HepG2 (cell line): Measurements from ENCODE around the gene PPP1R9A. TPM values are rescaled to one million over a fixed set of nuclear protein-coding genes. Genes with fewer than 3 reads are reported as not detected.
A peak's percentile ranks its signal among the peaks of the same experiment; 100 is the strongest.

Experiments used
- ARNT2 ChIP-seq: sonication (generic); formaldehyde crosslinking; IDR thresholded peaks from 2 replicates; pipeline ENCODE4 v1.8.0; 2022; ENCODE audit warnings: mild to moderate bottlenecking, low read depth, missing genetic modification reagents, moderate library complexity
- ATF7-NPFF ChIP-seq: sonication (generic); formaldehyde crosslinking; IDR thresholded peaks from 2 replicates; pipeline ENCODE4 v1.8.1; 2023; ENCODE audit warnings: mild to moderate bottlenecking, low read depth, missing genetic modification reagents, moderate library complexity
- GRHL1 ChIP-seq: sonication (generic); formaldehyde crosslinking; conservative IDR thresholded peaks from 2 replicates; pipeline ENCODE4 v1.8.0; 2022; ENCODE audit warnings: missing genetic modification reagents
- GZF1 ChIP-seq: sonication (generic); formaldehyde crosslinking; IDR thresholded peaks from 2 replicates; pipeline ENCODE4 v1.5.1; 2020; ENCODE audit warnings: mild to moderate bottlenecking, missing genetic modification reagents
- KAT2B ChIP-seq: fragments of 150-350 bp; IDR thresholded peaks from 2 replicates; pipeline ENCODE4 v1.6.1; 2014; ENCODE audit warnings: low read depth, low read length, borderline replicate concordance
- KDM1A ChIP-seq: IDR thresholded peaks from 2 replicates; pipeline ENCODE4 v1.6.1; 2016; ENCODE audit warnings: missing compliant biosample characterization
- RAD51 ChIP-seq: fragments of 450-650 bp; IDR thresholded peaks from 2 replicates; pipeline ENCODE4 v1.6.1; 2016; ENCODE audit warnings: borderline replicate concordance
- RCOR2 ChIP-seq: IDR thresholded peaks from 2 replicates; pipeline ENCODE4 v1.6.1; 2016; ENCODE audit warnings: missing biosample characterization, missing genetic modification reagents
- RNF2 ChIP-seq: fragments of 450-650 bp; conservative IDR thresholded peaks from 2 replicates; pipeline ENCODE4 v1.6.1; 2016; ENCODE audit warnings: low read depth
- SMYD3 ChIP-seq: sonication (generic); formaldehyde crosslinking; IDR thresholded peaks from 2 replicates; pipeline ENCODE4 v1.8.1; 2023; ENCODE audit warnings: mild to moderate bottlenecking, missing genetic modification reagents
- SP2 ChIP-seq: sonication (generic); formaldehyde crosslinking; IDR thresholded peaks from 2 replicates; pipeline ENCODE4 v1.5.1; 2020; ENCODE audit warnings: mild to moderate bottlenecking, missing genetic modification reagents
- ZBTB1 ChIP-seq: sonication (generic); formaldehyde crosslinking; IDR thresholded peaks from 2 replicates; pipeline ENCODE4 v1.4.0; 2020; ENCODE audit warnings: missing genetic modification reagents, borderline replicate concordance
- ZNF136 ChIP-seq: sonication (generic); formaldehyde crosslinking; IDR thresholded peaks from 2 replicates; pipeline ENCODE4 v1.8.1; 2022; ENCODE audit warnings: low read depth, mild to moderate bottlenecking, moderate library complexity, missing genetic modification reagents
- ZNF17 ChIP-seq: sonication (generic); formaldehyde crosslinking; IDR thresholded peaks from 2 replicates; pipeline ENCODE4 v1.5.0; 2020; ENCODE audit warnings: mild to moderate bottlenecking, missing genetic modification reagents
- ZNF24 ChIP-seq: fragments of 450-650 bp; IDR thresholded peaks from 2 replicates; pipeline ENCODE4 v1.6.1; 2017; ENCODE audit warnings: antibody characterized with exemption, mild to moderate bottlenecking
- ZNF280D ChIP-seq: sonication (generic); formaldehyde crosslinking; IDR thresholded peaks from 2 replicates; pipeline ENCODE4 v1.5.1; 2020; ENCODE audit warnings: mild to moderate bottlenecking, missing genetic modification reagents
- ZNF512 ChIP-seq: sonication (generic); formaldehyde crosslinking; IDR thresholded peaks from 2 replicates; pipeline ENCODE4 v1.4.0; 2020; ENCODE audit warnings: mild to moderate bottlenecking, missing genetic modification reagents
- ZNF547 ChIP-seq: sonication (generic); formaldehyde crosslinking; IDR thresholded peaks from 2 replicates; pipeline ENCODE4 v1.5.1; 2020; ENCODE audit warnings: mild to moderate bottlenecking, missing genetic modification reagents
- ZNF678 ChIP-seq: sonication (generic); formaldehyde crosslinking; IDR thresholded peaks from 2 replicates; pipeline ENCODE4 v1.4.0; 2020; ENCODE audit warnings: mild to moderate bottlenecking, missing genetic modification reagents
- polyA plus RNA-seq, 8 experiments: library from polyadenylated mRNA; depleted of rRNA in 3 of 8; stranded (reverse) in 7 of 8; unstranded in 1 of 8; fragments of >200 nt; fragmentation: Illumina TruSeq in 4 of 8; extraction: Trizol in 4 of 8; gene quantifications; 2 replicates each; pipeline versions ENCODE4 v1.2.1 to v1.2.3, GENCODE V29; 2011 to 2016; ENCODE audit warnings: low read depth in 4 of 8, missing spikeins in 1 of 8, mixed read lengths in 1 of 8; ENCODE audit not compliant: insufficient read depth in 1 of 8
- total RNA-seq, 5 experiments: library from RNA; depleted of rRNA; stranded (reverse); fragments of >200 nt; fragmentation: Illumina TruSeq; extraction: Trizol; gene quantifications; 2 replicates each; pipeline ENCODE4 v1.2.3, GENCODE V29; 2016; ENCODE audit warnings: low read depth in 1 of 5
- TF ChIP-seq, protein P1 (sequence below): IDR thresholded peaks from 2 replicates; pipeline ENCODE4 v1.6.1; 2016; ENCODE audit warnings: mild to moderate bottlenecking, missing biosample characterization, missing genetic modification reagents

PPP1R9A gene
- total and polyA plus RNA-seq, 2 of the 13 experiments (the other 11 are each of a cell fraction or from before 2014, with no cell fraction given), result 11.4 to 31.9 TPM

DNA sequence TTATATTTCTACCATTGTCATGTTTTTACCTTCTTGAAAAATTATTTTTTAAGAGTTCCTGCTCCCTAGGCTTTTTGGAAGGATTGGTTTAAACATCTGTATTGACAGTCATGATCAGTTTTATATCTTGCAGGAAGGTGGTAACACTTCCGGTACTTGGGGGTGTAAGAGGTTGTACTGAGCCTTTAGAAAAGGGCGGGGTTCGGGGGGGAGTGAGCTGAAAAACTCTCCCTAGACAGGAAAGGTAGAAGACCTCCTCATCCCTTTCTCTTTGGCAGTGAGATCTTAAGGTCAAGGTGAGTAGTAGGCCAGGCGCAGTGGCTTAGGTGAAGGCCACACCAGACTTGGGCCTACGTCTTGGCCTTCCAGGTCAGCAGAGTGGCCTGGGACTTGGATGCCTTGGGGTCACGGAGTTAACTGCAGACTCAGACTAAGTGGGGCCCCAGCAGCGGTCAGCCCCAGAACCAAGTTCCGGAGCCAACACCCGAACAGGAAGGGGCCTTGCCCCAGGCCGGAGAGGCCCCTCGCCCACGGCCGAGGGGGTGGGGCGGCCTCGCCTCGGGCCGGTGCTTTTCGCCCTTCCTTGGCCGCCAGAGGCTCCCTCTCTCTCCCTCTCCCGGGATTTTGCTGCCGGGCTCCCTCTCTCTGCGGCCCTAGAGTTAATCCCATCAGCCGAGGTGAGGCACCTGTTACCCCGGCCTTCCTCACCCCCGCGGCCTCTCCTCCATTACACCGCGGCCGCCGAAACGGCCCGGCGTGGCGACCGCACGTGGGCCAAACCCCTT lies at the start of gene PPP1R9A (continued):
- TF ChIP-seq ZNF280D (CRISPR knock-in tag) (no peak), RAD51 (no peak), KDM1A (CRISPR knock-in tag) (no peak), ZNF678 (CRISPR knock-in tag) (no peak), ATF7-NPFF (CRISPR knock-in tag) (no peak; the same call in 1 of the 2 replicates), ZNF512 (CRISPR knock-in tag) (no peak), ZBTB1 (no peak), KAT2B (no peak), SMYD3 (CRISPR knock-in tag) (no peak), GZF1 (CRISPR knock-in tag) (no peak), ZNF547 (CRISPR knock-in tag) (peak; percentile 55; the same call in 1 of the 2 replicates), GRHL1 (CRISPR knock-in tag) (no peak), ARNT2 (CRISPR knock-in tag) (peak; percentile 63; the same call in 1 of the 2 replicates), RNF2 (no peak), SP2 (CRISPR knock-in tag) (no peak), ZNF24 (no peak), ZNF136 (CRISPR knock-in tag) (no peak), ZNF17 (CRISPR knock-in tag) (no peak; the same call in 1 of the 2 replicates), RCOR2 (CRISPR knock-in tag) (no peak)
- TF ChIP-seq, protein P1, sequence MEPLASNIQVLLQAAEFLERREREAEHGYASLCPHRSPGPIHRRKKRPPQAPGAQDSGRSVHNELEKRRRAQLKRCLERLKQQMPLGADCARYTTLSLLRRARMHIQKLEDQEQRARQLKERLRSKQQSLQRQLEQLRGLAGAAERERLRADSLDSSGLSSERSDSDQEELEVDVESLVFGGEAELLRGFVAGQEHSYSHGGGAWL, result peak; percentile 85
